Upper lobe of left lung (tissue), 6 donors: ENCODE data around the gene CNTD1. TPM values are rescaled to one million over a fixed set of nuclear protein-coding genes. Genes with fewer than 3 reads are reported as not detected.

Experiments
- ATAC-seq, 2 donors: fragments of 200-7000 bp; cut with Tn5 transposase; one replicate each; pipeline ENCODE4 v1.9.1; 2022; ENCODE audit warnings: mild to moderate bottlenecking in 2 of 2, moderate library complexity in 2 of 2; ENCODE audit not compliant: low FRiP score in 2 of 2
- DNase-seq, 2 donors: peaks; one replicate each; pipeline ENCODE4 v3.0.0-alpha.2; 2019 to 2020
- H3K27ac ChIP-seq, 4 donors: fragments of 200-600 bp; sonication (generic); one replicate each; pipeline ENCODE4 v1.5.1; 2016 to 2019
- H3K27me3 ChIP-seq, 4 donors: fragments of 200-600 bp; sonication (generic); one replicate each; pipeline ENCODE4 v1.5.1; 2017 to 2019
- H3K36me3 ChIP-seq, 4 donors: fragments of 200-600 bp; sonication (generic); one replicate each; pipeline ENCODE4 v1.5.1; 2016 to 2019
- H3K4me1 ChIP-seq, 4 donors: fragments of 200-600 bp; sonication (generic); one replicate each; pipeline ENCODE4 v1.5.1; 2018 to 2019
- H3K4me3 ChIP-seq, 4 donors: fragments of 200-600 bp; sonication (generic); one replicate each; pipeline ENCODE4 v1.5.1; 2017 to 2019; ENCODE audit warnings: mild to moderate bottlenecking in 2 of 4, moderate library complexity in 1 of 4
- H3K9me3 ChIP-seq, 4 donors: fragments of 200-600 bp; sonication (generic); one replicate each; pipeline ENCODE4 v1.5.1; 2018 to 2019
- EP300 ChIP-seq, 4 donors: sonication (generic); formaldehyde crosslinking; IDR thresholded peaks; one replicate each; pipeline ENCODE4 v1.5.1; 2017; ENCODE audit warnings: antibody characterized with exemption in 4 of 4, control low read depth in 2 of 4
- POLR2A ChIP-seq, 4 donors: fragments of 450-650 bp; IDR thresholded peaks; one replicate each; pipeline ENCODE4 v1.5.1; 2016 to 2017; ENCODE audit warnings: antibody characterized with exemption in 4 of 4, mild to moderate bottlenecking in 2 of 4
- POLR2AphosphoS5 ChIP-seq, 2 donors: sonication (generic); formaldehyde crosslinking; IDR thresholded peaks; one replicate each; pipeline ENCODE4 v1.5.1; 2017; ENCODE audit warnings: antibody characterized with exemption in 2 of 2
- WGBS, 2 donors: methylation state at CpG; one replicate each; pipeline ENCODE4 v1.1.5; 2017 to 2018; 5-methylcytosine and 5-hydroxymethylcytosine counted together
- total RNA-seq, 6 donors: library from RNA; depleted of rRNA in 4 of 6; stranded (reverse); fragments of >200 nt in 4 of 6; gene quantifications; one replicate each; pipeline versions ENCODE4 v1.1.0 to v1.2.1, GENCODE V29; 2016 to 2021
- TF ChIP-seq, protein P1 (sequence below), 6 experiments: fragments of 450-650 bp in 4 of 6; fragments of 200-600 bp in 2 of 6; sonication (generic) in 2 of 6; IDR thresholded peaks; one replicate each; pipeline ENCODE4 v1.5.1; 2016 to 2019; ENCODE audit warnings: antibody characterized with exemption in 6 of 6
- donor health status: DM: no; HTN: no; CAD: no; lungs with moderate emphysema.
- donor health status: DM: no; HTN: yes; CAD: no; lungs with severe emphysema.

CNTD1 gene
- total RNA-seq, 6 donors from 2014 or later: 0.22 to 1.2 (median 0.39) TPM; not detected in 1

DNA sequence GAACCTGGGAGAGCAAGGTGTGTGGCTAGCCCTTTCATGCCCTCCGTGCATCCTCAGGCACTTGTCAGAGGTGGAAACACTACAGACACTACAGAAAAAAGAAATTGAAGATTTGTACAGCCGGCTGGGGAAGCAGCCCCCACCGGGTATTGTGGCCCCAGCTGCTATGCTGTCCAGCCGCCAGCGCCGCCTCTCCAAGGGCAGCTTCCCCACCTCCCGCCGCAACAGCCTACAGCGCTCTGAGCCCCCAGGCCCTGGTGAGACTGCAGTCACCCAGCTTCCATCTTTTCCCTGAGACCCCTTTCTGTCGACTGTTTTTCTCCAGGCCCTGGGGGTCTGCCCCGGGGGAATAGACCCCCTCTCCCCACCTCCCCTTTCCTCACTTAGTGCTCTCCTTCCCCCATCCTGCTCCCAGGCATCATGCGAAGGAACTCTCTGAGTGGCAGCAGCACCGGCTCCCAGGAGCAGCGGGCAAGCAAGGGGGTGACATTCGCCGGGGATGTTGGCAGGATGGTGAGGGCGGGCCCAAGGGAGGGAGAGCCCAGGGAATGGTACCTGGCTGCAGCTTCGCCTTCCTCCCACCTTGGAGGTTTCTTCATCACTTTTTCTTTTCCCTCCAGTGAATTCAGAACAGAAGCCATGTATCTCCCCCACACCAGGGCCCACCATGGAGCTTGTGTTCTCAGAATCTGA, 2.4 kb upstream of the CNTD1 start:
- H3K36me3 ChIP-seq: peaks cover 0 to 8% (median 0%) of the 10 kb centered on the region in 4 donors
- H3K9me3 ChIP-seq: no peaks in the 10 kb centered on the region
- H3K4me1 ChIP-seq: peaks cover 18 to 24% (median 22%) of the 10 kb centered on the region in 4 donors
- TF ChIP-seq POLR2AphosphoS5 (IDR thresholded peaks at IDR 0.05) (no peak), POLR2A (IDR thresholded peaks at IDR 0.05) (no peak), EP300 (IDR thresholded peaks at IDR 0.05) (no peak)
- TF ChIP-seq, protein P1, sequence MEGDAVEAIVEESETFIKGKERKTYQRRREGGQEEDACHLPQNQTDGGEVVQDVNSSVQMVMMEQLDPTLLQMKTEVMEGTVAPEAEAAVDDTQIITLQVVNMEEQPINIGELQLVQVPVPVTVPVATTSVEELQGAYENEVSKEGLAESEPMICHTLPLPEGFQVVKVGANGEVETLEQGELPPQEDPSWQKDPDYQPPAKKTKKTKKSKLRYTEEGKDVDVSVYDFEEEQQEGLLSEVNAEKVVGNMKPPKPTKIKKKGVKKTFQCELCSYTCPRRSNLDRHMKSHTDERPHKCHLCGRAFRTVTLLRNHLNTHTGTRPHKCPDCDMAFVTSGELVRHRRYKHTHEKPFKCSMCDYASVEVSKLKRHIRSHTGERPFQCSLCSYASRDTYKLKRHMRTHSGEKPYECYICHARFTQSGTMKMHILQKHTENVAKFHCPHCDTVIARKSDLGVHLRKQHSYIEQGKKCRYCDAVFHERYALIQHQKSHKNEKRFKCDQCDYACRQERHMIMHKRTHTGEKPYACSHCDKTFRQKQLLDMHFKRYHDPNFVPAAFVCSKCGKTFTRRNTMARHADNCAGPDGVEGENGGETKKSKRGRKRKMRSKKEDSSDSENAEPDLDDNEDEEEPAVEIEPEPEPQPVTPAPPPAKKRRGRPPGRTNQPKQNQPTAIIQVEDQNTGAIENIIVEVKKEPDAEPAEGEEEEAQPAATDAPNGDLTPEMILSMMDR (IDR thresholded peaks at IDR 0.05): no peak
- H3K27ac ChIP-seq: no peak overlapping the region
- DNase-seq (peak in 1 of 2 donors; percentile 61), ATAC-seq (no peak)
- no peaks in the 10 kb centered on the region for H3K27me3 ChIP-seq
- WGBS, 2 donors: 90 to 92% methylated on average over 14 to 18 of the region's 18 CpGs
- H3K4me3 ChIP-seq: no peak overlapping the region

DNA sequence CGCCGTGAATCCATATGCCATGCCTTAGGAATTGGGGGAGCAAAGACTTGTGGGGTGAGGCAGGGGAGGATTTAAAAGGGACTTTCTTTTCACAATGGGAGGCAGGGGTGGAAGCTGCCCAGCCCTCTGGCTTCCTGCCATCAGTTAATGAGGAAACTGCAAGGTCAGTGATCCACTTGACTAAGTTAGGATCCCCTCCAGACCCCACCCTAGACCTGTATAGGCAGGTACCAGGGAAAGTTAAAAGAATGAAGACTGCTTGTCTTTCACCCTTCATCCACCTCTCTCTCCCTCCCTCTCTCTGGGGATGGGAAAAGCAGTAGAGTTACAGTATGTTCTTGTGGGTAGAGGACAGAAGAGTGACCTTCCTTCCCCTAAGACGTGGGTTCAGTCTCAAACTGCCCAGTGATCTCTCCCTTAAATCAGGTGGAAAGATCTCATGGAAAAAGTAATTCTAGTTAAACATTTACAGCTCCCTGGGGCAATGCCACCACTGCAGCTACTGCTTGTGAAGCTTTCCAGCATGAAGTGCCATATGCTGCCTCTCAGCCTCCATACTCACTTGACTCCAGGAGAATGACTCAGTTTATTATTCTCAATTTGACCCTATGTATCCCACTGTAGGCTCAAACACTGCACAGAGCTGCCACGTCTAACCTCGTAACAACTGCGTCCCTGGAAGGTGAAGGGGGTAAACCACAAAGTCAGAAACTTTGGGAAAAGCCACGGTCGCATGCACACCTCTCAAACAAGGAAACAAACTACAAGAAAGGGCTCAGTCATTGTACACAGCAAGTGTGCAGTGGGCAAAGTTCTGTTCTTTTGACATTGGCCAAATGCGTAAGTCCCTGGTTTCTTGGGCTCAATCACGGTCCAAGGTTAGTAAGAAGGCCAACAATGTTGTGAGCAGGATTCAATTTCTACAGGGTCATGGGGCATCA, 1.3 kb upstream of the CNTD1 start:
- H3K36me3 ChIP-seq: peaks cover 0 to 8% (median 0%) of the 10 kb centered on the region in 4 donors
- ATAC-seq (no peak), DNase-seq (peak in 1 of 2 donors; percentile 33)
- H3K4me1 ChIP-seq: peaks cover 18 to 24% (median 22%) of the 10 kb centered on the region in 4 donors
- peak overlapping the region in 3 of 4 donors; percentile 70 to 95 (median 85) for H3K4me3 ChIP-seq
- TF ChIP-seq, protein P1 (IDR thresholded peaks at IDR 0.05): no peak
- H3K27me3 ChIP-seq: no peaks in the 10 kb centered on the region
- H3K27ac ChIP-seq: peak overlapping the region in 3 of 4 donors; percentile 55 to 92 (median 88)
- 68 to 75% methylated on average over 10 of the region's 10 CpGs for WGBS, 2 donors
- H3K9me3 ChIP-seq: no peaks in the 10 kb centered on the region

GRCh38 chr17:42798011-42798382, 664 bp upstream of the CNTD1 start:
- no peak for DNase-seq
- no peak for ATAC-seq
- Histone ChIP-seq H3K4me1 (peaks cover 18 to 24% (median 22%) of the 10 kb centered on the region in 4 donors), H3K36me3 (peaks cover 0 to 8% (median 0%) of the 10 kb centered on the region in 4 donors), H3K27me3 (no peaks in the 10 kb centered on the region), H3K4me3 (peak overlapping the region; percentile 50 to 95 (median 78)), H3K27ac (peak overlapping the region; percentile 55 to 92 (median 78)), H3K9me3 (no peaks in the 10 kb centered on the region)
- no peak for TF ChIP-seq EP300 (IDR thresholded peaks at IDR 0.05)
- TF ChIP-seq POLR2AphosphoS5 (IDR thresholded peaks at IDR 0.05): no peak
- TF ChIP-seq, protein P1 (IDR thresholded peaks at IDR 0.05): no peak
- TF ChIP-seq POLR2A (IDR thresholded peaks at IDR 0.05): no peak
- 19 to 21% methylated on average over 10 of the region's 10 CpGs for WGBS, 2 donors

DNA sequence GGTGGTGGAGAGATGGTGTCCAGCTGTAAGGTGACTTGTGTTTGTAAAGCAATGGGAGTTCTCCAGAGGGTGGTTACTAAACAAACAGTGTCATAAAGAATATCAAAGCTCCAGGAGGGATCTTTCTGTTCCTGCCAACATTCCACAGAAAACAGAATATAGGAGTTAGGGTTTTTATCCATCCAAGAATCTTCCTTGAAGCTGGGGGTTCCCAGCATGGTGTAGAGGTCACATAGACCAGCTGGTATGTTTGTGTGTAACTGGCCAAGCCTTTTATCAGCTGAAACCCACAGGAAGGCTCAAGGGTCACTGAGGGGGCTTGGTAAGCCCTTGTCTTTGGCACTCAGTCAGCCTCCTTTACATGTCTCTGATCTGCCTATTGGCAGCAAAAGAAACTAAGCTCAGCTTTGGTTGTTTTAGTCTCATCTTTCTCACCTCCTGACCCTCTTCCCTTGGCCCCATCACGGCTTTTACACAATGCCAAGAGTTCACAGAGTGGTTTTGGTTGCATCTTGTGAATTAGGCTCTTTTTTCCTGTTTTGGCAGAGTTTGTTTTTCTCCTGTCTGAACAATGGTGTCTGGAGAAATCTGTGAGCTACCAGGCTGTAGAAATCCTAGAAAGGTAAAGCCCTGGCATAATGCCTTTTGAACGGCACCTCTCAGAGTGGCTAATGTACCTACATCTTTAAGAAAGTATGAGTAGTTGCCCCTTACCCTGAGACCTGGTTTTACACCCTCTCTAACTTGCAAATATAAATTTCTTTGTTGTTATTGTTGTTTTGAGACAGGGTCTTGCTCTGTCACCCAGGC, 4.6 kb downstream of the CNTD1 start:
- no peaks in the 10 kb centered on the region for H3K27me3 ChIP-seq
- DNase-seq (no peak), ATAC-seq (no peak)
- H3K9me3 ChIP-seq: no peaks in the 10 kb centered on the region
- H3K36me3 ChIP-seq: no peaks in the 10 kb centered on the region
- no peak overlapping the region for H3K27ac ChIP-seq
- TF ChIP-seq POLR2AphosphoS5 (IDR thresholded peaks at IDR 0.05): no peak
- TF ChIP-seq, protein P1 (IDR thresholded peaks at IDR 0.05): no peak
- no peak for TF ChIP-seq POLR2A (IDR thresholded peaks at IDR 0.05)
- peaks cover 4 to 6% (median 5%) of the 10 kb centered on the region in 4 donors for H3K4me1 ChIP-seq
- no peak overlapping the region for H3K4me3 ChIP-seq
- 44 to 51% methylated on average over 2 of the region's 2 CpGs for WGBS, 2 donors
